HG03064 (cell line): ENCODE data around the gene RBM10.

Experiments
- ATAC-seq: cut with Tn5 transposase; IDR thresholded peaks from one replicate; pipeline ENCODE4 v1.9.1; 2021; ENCODE audit warnings: low read depth; ENCODE audit not compliant: unreplicated experiment

The RBM10 gene

DNA sequence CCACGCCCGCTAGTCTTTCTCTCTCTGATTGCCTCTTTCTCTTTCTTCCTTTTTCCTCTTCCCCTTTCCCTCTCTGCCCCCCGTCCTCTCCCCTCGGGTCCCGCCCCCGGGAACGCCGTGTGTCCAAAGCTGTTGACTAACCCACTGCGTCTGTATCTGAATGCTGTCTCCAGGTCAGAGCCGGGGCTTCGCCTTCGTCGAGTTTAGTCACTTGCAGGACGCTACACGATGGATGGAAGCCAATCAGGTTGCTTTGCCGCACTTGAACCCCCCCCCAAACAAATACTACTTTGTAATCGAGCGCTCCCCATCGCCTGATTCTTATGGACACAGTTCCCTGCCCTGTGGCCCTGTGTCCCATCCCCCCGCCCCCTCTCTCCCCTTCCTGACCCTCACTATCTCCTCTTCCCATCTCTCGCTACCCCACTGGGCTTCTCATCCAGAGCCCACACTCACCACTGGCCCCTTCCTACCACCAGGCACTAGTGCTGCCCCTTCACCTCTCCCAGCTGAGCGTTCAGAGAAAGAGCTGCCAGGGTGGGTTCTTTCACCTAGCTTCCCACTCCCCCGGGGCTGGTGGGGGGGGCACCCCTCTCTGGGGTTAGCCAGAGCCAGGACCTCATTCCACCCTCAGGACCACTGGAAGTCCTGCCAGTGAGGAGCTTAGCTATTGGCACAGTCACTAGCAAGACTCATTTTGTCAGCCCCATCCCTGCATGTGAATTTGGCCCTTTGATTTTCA is 30.0 kb downstream of the RBM10 start:
- no peak for ATAC-seq

DNA sequence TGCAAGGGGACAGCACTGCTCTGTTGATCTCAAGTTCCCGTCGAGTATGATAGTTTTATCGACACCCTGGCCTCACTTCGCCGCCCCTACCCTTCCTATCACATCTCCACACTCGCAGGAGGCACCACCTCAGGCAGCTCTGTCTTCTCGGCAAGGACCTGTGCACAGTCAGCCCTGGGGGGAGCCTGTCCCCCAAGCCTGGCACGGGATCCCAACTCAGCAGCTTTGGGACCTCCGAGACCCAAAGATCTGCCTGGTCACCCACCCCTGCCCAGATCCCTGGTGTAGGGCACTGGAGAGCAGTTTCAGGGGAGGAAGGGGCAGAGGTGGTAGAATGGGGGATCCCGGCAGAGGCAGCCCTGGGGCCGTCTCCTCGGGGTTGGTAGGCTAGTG is 30.6 kb downstream of the RBM10 start:
- no peak for ATAC-seq

DNA sequence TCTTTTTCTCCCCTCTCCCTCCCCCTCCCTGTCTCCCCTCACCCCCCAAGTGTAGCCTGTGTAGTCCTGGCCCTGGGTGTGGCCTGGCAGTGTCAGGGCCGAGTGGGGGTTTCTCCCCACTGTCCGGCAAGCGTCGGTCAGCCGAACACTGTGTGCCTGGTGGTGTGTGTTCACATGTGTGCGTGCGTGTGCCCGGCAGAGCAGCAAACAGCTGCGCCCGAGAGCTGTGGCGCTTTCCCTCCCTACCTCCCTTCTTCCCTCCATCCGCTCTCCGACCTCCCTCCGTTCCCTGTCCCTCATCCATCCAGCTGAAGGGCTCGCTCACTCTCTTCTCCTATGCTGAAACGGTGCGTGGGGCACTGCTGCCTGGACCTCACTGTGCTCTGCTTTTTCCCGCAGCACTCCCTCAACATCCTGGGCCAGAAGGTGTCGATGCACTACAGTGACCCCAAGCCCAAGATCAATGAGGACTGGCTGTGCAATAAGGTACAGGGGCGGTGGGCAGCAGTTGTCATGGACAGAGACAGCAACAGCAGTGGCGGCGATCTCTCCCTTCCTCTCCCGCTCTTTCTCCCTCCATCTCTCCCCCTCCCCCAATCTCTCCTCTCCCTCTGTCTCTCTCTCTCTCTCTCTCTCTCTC is 31.2 kb downstream of the RBM10 start:
- ATAC-seq = no peak

- ATAC-seq = no peak
Observed at GRCh38 chrX:47177079-47177478, 32.1 kb downstream of the RBM10 start.

DNA sequence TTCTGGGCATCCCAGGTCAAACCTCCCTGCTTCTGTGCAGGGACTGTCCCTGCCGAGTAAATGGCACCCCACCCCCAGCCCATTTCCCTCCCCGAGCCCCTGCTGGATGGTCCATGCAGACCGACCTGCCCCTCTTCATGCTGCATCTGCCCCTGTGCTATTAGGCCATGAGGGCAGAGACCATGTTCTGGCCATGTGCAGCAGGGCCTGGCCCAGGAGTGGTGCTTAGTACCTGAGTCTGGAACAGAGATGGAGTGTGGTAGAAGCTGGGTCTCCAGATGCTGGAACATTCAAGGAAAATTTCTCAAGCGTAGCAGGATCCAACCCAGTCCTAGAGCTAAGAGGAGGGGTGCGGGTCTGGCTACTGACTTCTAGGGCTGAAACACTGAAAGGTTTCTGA is 33.3 kb downstream of the RBM10 start:
- no peak for ATAC-seq

DNA sequence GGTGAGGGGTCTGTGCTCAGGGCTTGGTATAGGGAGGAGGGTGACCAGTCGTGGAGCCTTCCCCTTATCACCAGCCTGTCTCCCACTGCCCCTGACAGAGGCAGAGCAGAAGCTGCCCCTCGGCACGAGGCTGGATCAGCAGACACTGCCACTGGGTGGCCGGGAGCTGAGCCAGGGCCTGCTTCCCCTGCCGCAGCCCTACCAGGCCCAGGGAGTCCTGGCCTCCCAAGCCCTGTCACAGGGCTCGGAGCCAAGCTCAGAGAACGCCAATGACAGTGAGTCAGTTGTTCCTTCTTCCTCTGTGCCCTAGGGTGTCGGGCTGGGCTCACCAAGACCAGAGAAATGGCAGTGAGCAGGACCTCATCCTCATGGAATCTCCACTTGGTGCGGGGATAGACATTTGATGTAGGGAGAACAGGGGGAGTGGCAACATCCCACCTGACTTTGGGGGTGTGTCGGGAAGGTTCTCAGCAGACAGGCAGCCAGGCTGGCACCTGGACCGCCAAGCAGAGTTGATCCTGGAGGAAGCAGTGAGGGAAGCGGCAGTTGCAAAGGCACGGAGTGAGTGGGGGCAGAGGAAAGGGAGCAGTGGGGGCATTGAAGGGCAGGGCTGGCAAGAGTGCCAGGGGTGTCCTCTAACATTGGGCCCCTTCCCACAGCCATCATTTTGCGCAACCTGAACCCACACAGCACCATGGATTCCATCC is 34.4 kb downstream of the RBM10 start:
- no peak for ATAC-seq

DNA sequence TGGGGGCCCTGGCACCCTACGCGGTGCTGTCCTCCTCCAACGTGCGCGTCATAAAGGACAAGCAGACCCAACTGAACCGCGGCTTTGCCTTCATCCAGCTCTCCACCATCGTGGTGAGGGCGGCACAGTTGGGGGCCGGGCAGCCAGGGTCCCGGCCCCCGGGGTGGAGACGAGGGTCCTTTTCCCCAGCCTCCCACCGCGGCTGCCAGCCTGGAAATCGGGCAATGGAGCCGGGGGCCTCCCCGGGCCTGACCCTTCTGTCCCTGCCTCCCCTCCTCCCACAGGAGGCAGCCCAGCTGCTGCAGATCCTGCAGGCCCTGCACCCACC is 34.9 kb downstream of the RBM10 start:
- no peak for ATAC-seq

GRCh38 chrX:47180346-47180745 is 35.3 kb downstream of the RBM10 start:
- no peak for ATAC-seq

GRCh38 chrX:47181301-47181700 is 36.3 kb downstream of the RBM10 start:
- ATAC-seq = no peak

- no peak for ATAC-seq
Observed at GRCh38 chrX:47182106-47182700, 37.2 kb downstream of the RBM10 start.

DNA sequence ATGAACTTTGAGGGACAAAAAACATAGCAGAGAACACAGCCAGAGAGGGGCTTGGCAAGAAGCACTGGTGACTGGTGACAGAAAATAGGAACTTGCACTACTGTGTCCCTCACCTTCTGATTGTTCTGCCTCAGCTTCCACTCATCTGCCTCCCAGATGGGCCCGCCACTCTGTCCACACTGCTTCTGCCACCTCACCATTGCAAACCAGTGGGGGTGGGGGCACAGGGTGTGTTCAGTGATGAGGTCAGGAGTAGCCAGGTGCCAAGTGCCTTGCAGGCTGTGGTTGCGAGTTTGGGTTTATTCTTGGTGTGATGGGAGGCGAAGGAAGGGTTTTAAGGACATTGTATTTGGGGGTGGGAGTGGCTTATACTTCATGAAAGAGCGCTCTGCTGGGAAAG is 39.5 kb downstream of the RBM10 start:
- ATAC-seq = no peak

DNA sequence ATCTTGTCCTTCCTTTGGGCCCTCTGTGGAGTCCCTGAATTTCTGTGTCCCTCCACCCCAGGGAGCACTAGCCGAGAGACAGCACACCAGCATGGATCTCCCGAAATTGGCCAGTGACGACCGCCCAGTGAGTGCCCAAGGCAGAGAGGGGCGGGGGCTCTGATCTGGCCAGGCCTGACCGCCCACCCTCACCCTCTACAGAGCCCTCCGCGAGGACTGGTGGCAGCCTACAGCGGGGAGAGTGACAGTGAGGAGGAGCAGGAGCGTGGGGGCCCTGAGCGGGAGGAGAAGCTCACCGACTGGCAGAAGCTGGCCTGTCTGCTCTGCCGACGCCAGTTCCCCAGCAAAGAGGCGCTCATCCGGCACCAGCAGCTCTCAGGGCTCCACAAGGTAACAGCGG is 40.2 kb downstream of the RBM10 start:
- no peak for ATAC-seq

DNA sequence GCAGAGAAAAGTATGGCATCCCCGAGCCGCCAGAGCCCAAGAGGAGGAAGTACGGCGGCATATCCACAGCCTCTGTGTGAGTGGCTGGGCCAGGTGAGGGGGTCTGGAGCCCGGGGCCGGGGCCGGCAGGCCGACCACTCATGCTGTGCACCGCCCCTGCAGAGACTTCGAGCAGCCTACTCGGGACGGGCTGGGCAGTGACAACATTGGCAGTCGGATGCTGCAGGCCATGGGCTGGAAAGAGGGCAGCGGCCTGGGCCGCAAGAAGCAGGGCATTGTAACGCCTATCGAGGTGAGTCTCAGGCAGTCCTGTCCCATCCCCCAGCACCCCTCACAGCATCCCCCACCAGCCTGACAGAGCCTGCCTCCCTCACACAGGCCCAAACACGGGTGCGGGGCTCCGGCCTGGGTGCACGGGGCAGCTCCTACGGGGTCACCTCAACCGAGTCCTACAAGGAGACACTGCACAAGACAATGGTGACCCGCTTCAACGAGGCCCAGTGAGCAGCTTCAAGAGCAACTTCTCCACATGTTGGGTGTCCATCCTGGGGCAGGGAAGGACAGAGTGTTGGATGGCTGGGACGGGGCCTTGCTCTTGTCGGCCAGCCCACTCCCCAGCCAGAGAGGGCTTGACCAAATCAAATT is 41.2 kb downstream of the RBM10 start:
- ATAC-seq = no peak

DNA sequence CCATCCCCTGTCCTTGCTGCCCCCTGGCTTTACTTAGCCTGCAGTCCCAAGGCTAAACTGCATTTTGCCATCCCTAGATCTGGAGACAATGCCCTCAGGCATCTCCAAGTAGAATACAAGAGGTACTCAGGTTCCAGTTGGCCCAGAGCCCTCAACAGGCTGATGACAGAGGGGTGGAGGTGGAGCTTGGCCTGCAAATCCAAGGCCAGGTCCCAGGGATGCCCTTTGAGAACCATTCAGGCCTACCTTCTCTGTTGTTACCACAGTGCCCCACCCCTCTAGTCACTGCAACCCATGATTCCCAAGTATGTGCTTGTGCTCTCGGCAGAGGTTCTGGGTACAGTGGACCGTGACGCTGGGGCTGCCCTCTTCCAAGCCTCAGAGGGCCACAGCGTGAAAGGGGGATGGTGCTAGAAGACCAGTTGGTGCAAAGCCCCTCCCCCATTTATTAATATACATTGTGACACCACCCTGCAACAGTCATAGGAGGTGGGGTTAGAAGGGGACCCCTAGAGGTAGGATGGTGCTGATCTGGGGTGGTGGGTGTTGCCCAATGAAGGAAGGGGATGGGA is 42.2 kb downstream of the RBM10 start:
- ATAC-seq = no peak

DNA sequence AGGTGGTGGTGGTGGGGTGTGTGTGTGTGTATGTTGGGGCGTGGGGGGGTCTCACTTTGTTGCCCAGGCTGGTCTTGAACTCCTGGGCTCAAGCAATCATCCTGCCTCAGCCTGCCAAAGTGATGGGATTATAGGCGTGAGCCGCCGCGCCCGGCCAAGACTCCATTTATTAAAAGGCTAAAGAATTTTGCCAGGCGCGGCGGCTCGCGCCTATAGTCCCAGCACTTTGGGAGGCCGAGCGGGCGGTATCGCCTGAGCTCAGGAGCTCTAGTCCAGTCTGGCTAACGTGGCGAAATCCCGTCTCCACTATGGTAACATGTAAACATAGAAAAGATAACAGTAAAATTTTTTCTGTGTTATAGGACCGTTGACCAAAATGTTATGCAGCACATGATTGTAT is 44.9 kb downstream of the RBM10 start:
- no peak for ATAC-seq

- peak; percentile 45 for ATAC-seq
Observed at GRCh38 chrX:47190445-47191269, 45.6 kb downstream of the RBM10 start.

DNA sequence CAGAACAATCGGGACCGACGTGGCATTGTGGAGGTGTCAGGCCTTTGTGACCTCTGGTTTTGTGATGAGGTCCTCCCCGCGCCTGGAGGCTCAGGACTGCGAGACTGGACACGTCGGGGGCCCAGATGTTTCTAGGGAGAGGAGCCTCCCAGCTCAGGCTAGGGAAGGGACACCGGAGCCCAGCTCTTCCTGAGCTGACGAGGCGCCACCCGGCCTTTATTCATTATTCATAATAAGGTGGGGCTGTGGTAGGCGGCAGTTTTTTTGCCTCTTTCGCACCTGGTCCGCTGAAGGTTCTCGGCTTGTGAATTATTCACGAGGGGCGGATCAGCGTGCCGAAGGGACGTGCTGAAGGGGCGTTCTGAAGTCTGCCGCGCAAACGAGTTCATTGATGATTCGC is 46.3 kb downstream of the RBM10 start:
- ATAC-seq = no peak

DNA sequence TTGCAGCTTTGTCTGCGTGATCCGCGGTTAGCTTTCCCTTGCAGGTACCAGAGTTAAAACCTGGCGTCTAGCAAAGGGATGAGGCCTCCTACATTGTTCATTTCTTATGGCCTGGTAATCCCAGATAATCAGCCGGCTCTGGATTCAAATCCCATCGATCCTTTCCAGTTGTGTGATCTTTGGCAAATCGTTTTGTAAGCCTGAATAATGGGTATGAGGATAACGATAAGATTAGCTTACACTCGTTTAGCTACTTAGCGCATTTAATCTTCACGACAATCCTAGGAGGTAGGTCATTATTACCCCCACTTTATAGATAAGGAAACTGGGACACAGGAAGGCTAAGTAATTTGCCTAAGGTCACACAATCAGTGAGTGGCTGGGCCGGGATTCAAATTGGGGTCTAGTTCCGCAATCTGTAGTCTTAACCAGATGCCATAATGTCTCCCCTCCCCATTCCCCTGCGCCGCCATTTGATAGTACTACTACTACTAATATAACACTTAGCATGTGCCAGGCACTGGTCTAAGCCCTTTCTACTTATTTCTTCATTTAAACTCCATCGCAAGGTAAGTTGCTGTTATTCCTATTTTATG is 46.9 kb downstream of the RBM10 start:
- ATAC-seq = no peak

DNA sequence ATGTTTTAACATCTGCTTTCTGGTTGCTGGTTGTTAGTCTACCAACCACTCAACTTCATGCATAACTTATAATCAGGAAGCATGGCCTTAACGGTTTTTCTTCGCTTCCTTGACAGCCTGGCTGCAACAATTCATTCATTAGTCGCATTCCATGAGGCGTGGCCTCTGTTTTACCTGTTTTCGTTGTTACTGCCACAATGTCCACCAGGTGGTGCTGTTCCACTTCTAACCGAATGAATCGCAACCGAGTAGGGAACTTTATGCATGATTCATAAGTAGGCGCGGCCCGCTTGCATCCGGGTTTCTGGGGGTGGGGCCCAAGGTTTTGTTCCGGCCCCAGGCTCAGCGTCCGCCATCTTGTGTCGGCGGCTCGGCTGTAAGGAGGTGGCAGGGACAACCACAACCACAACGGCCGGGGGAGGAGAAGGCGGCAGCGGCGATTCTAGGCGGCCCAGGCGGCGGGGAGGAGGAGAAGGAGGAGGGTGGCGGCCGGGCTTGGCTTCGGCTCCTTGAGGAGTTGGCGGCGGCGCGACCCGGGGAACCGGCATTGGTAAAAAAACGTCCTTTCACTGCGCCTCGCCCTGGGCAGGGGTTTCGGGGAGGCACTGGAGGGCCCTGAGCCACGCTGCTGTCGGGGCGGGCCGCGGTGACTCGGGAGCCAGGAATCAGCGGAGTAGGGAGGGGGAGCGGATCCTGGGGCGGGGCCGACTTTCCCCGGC is 48.6 kb downstream of the RBM10 start, which contains the start of gene UBA1:
TSS of gene UBA1 (plus strand) at position 355 of the 719 bp plus-strand sequence. CDS start 4,974 bp downstream, outside the sequence.
- ATAC-seq = peak; percentile 75
